Endothelial cell of umbilical vein (primary cell): Measurements from ENCODE around the gene NINL.

Experiments
- CTCF ChIP-seq, 2 donors: IDR thresholded peaks; 1 replicate in 1 of 2; 2 replicates in 1 of 2; pipeline ENCODE4 v1.5.1; 2011; ENCODE audit warnings: low read length in 2 of 2, mild to moderate bottlenecking in 2 of 2, moderate library complexity in 2 of 2, control low read depth in 1 of 2, inconsistent platforms in 1 of 2, low read depth in 1 of 2; ENCODE audit not compliant: insufficient read depth in 1 of 2; ENCODE audit errors: extremely low read depth in 1 of 2
- EZH2 ChIP-seq: IDR thresholded peaks from 2 replicates; pipeline ENCODE4 v1.6.1; 2012; ENCODE audit warnings: borderline replicate concordance, low read depth, mild to moderate bottlenecking, moderate library complexity, low read length, inconsistent platforms; ENCODE audit not compliant: severe bottlenecking
- POLR2A ChIP-seq: IDR thresholded peaks from 2 replicates; pipeline ENCODE4 v1.6.1; 2012; ENCODE audit warnings: low read depth, mild to moderate bottlenecking, control low read depth, low read length
- POLR2AphosphoS5 ChIP-seq: IDR thresholded peaks from 2 replicates; pipeline ENCODE4 v1.6.1; 2012; ENCODE audit warnings: low read depth, mild to moderate bottlenecking, control low read depth, low read length, moderate library complexity; ENCODE audit not compliant: insufficient read depth

- no peak for TF ChIP-seq EZH2
- TF ChIP-seq CTCF (IDR thresholded peaks at IDR 0.05; ENCODE audit: extremely low read depth in 1 of 2, insufficient read depth in 1 of 2, low read depth in 1 of 2, low read length in 2 of 2): no peak
- no peak for TF ChIP-seq POLR2A
- no peak for TF ChIP-seq POLR2AphosphoS5
Measured at GRCh38 chr20:25534845-25535244, 50.5 kb downstream of the NINL start.
